IPS-18a (cell line): ENCODE data around the gene TMEM209.

ENCODE experiments used
- H3K27ac ChIP-seq: one replicate; pipeline ENCODE4 v1.5.1; 2013; ENCODE audit warnings: low read length
- H3K27me3 ChIP-seq: one replicate; pipeline ENCODE4 v1.6.1; 2013; ENCODE audit warnings: mild to moderate bottlenecking, low read length; ENCODE audit not compliant: control insufficient read depth, insufficient read depth
- H3K36me3 ChIP-seq: one replicate; pipeline ENCODE4 v1.6.1; 2013; ENCODE audit warnings: low read depth, low read length; ENCODE audit not compliant: control insufficient read depth
- H3K4me1 ChIP-seq: one replicate; pipeline ENCODE4 v1.6.1; 2013; ENCODE audit warnings: low read depth, low read length; ENCODE audit not compliant: control insufficient read depth
- H3K4me3 ChIP-seq: one replicate; pipeline ENCODE4 v1.5.1; 2013; ENCODE audit warnings: low read length
- H3K9ac ChIP-seq: one replicate; pipeline ENCODE4 v1.6.1; 2013; ENCODE audit warnings: mild to moderate bottlenecking, low read length, moderate library complexity
- H3K9me3 ChIP-seq: one replicate; pipeline ENCODE4 v1.6.1; 2013; ENCODE audit warnings: low read depth, low read length; ENCODE audit not compliant: control insufficient read depth

The TMEM209 gene

DNA sequence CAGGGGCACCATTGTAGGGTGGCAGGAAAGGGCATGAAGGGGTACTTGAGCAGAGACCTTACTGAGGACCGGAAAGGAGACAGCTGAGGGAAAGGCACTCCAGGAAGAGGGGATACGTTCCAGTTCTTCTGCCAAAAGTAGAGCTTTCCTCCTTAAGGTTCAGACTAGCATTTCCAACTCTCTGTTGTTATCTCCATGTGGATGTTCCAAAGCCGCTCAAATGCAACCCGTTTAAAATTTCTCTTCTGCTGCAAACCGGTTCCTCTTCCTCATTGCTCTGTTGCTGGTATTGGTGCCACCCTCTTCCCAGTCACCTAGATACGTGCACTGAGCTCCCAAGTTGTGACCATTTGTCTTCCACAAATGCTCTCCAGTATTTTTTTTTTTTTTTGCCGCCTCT, 47.5 kb downstream of the TMEM209 start:
- Histone ChIP-seq H3K9ac (no peak overlapping the region), H3K4me3 (no peak overlapping the region), H3K4me1 (no peaks in the 10 kb centered on the region), H3K27me3 (no peaks in the 10 kb centered on the region), H3K27ac (no peak overlapping the region), H3K36me3 (peaks cover 6% of the 10 kb centered on the region), H3K9me3 (no peaks in the 10 kb centered on the region)

GRCh38 chr7:130156140-130156539, 49.1 kb downstream of the TMEM209 start:
- no peaks in the 10 kb centered on the region for H3K36me3 ChIP-seq
- no peak overlapping the region for H3K9ac ChIP-seq
- H3K4me3 ChIP-seq, result no peak overlapping the region
- no peak overlapping the region for H3K27ac ChIP-seq
- H3K4me1 ChIP-seq, result no peaks in the 10 kb centered on the region
- no peaks in the 10 kb centered on the region for H3K27me3 ChIP-seq
- H3K9me3 ChIP-seq, result no peaks in the 10 kb centered on the region

- Histone ChIP-seq H3K4me1 (no peaks in the 10 kb centered on the region), H3K9ac (no peak overlapping the region), H3K27me3 (no peaks in the 10 kb centered on the region), H3K36me3 (no peaks in the 10 kb centered on the region), H3K9me3 (no peaks in the 10 kb centered on the region), H3K4me3 (no peak overlapping the region), H3K27ac (no peak overlapping the region)
These were observed 50.5 kb downstream of the TMEM209 start for GRCh38 chr7:130154501-130155317.

- no peaks in the 10 kb centered on the region for H3K36me3 ChIP-seq
- H3K27me3 ChIP-seq, result no peaks in the 10 kb centered on the region
- H3K9me3 ChIP-seq, result no peaks in the 10 kb centered on the region
- no peak overlapping the region for H3K9ac ChIP-seq
- no peak overlapping the region for H3K4me3 ChIP-seq
- no peaks in the 10 kb centered on the region for H3K4me1 ChIP-seq
- no peak overlapping the region for H3K27ac ChIP-seq
These were observed 51.1 kb downstream of the TMEM209 start for GRCh38 chr7:130154131-130154500.

DNA sequence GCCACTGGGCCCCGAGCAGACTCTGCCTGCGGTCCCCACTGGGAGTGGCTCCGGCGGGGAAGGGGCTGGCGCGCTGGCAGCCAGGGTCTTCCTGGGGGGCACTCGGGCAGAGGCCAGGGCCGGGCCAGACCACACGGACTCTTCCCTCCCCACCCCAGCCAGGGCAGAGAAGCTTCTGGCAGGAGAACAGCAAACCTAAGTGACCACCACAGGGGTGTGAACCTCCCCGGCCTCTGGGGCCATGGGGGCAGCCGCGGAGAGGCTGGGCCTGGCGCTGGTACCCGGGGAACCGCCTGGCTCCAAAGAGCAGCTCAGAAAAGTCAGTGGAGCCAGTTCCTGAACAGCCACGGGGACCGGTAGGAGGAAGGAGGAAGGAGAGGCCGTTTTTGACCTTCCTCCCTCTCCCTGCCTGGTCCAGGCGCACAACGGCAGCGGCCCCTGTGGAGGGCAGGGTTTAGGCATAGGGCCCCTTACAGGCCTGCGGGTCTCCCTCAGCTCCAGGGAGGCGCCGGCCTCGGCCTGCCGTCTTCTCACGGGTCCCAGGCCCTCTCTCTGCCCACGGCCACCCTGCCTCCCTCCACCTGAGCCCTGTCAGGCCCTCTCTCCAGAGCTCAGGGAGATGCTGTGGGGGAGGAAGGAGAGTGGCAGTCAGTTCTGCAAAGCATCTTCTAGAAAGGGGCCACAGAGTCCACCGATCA, 51.8 kb downstream of the TMEM209 start:
- Histone ChIP-seq H3K36me3 (no peaks in the 10 kb centered on the region), H3K4me1 (no peaks in the 10 kb centered on the region), H3K27me3 (no peaks in the 10 kb centered on the region), H3K4me3 (no peak overlapping the region), H3K9me3 (no peaks in the 10 kb centered on the region), H3K9ac (no peak overlapping the region), H3K27ac (no peak overlapping the region)

DNA sequence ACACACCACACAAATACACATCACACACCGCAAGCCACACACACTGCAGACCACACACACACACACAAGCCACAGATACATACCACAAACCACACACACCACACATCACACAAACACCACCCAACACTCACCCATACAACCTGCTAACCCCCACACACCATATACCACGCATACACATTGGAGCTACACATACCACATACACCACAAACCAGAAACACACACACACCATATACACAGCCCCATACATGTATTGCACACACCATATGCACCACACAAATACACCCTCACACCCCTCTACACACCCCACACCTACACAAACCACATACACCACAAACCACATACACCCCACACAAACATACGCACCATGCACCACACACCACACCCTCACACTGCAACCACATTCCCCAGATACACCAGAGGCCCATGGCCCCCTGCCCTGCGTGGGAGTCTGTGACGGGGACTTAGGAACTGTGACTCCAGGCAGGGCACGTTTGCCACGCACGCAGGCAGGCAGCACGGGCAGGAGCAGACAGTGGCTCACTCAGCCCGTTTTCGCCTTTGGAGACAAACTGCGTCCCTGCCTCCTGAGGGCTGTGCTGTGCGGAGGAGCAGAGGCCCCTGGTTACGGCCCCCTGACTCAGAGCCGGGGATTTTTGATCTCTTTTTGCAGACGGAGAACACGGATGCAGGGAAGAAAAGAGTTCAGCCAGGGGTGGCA, 52.6 kb downstream of the TMEM209 start:
- Histone ChIP-seq H3K9me3 (no peaks in the 10 kb centered on the region), H3K9ac (no peak overlapping the region)

DNA sequence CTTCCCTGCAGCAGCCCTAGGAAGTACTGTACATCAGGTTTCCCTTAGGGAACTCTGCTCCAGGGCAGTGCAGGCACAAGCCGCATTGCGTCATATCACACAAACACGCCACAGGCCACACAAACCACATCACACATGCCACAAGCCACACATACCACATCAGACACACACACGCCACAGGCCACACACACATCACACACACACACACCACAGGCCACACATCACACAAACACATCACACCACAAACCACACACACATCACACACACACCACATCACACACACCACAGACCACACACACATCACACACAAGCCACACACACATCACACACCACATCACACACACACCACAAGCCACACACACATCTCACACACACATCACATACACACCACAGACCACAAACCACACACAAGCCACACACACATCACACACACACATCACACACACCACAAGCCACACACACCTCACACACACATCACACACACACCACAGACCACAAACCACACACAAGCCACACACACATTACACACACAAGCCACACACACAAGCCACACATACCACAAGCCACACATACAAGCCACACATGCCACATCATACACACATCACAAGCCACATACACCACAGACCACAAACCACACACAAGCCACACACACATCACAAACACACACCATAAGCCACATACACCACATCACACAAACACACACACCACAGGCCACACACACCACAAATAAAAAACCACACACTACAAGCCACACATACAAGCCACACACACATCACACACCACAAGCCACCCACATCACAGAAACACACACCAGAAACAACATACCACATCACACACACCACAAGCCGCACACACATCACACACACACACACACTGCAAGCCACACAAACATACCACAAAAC, 53.4 kb downstream of the TMEM209 start:
- Histone ChIP-seq H3K27me3 (no peaks in the 10 kb centered on the region), H3K4me3 (no peak overlapping the region), H3K36me3 (no peaks in the 10 kb centered on the region), H3K9ac (no peak overlapping the region), H3K4me1 (no peaks in the 10 kb centered on the region), H3K27ac (no peak overlapping the region), H3K9me3 (no peaks in the 10 kb centered on the region)

More for the DNA sequence above, 52.6 kb downstream of the TMEM209 start:
- no peaks in the 10 kb centered on the region for H3K4me1 ChIP-seq
- H3K4me3 ChIP-seq, result no peak overlapping the region
- no peak overlapping the region for H3K27ac ChIP-seq
- no peaks in the 10 kb centered on the region for H3K36me3 ChIP-seq
- H3K27me3 ChIP-seq, result no peaks in the 10 kb centered on the region

- Histone ChIP-seq H3K9me3 (no peaks in the 10 kb centered on the region), H3K4me1 (no peaks in the 10 kb centered on the region), H3K4me3 (no peak overlapping the region), H3K9ac (no peak overlapping the region), H3K36me3 (no peaks in the 10 kb centered on the region), H3K27me3 (no peaks in the 10 kb centered on the region), H3K27ac (no peak overlapping the region)
These were observed 54.6 kb downstream of the TMEM209 start for GRCh38 chr7:130150587-130150986.

DNA sequence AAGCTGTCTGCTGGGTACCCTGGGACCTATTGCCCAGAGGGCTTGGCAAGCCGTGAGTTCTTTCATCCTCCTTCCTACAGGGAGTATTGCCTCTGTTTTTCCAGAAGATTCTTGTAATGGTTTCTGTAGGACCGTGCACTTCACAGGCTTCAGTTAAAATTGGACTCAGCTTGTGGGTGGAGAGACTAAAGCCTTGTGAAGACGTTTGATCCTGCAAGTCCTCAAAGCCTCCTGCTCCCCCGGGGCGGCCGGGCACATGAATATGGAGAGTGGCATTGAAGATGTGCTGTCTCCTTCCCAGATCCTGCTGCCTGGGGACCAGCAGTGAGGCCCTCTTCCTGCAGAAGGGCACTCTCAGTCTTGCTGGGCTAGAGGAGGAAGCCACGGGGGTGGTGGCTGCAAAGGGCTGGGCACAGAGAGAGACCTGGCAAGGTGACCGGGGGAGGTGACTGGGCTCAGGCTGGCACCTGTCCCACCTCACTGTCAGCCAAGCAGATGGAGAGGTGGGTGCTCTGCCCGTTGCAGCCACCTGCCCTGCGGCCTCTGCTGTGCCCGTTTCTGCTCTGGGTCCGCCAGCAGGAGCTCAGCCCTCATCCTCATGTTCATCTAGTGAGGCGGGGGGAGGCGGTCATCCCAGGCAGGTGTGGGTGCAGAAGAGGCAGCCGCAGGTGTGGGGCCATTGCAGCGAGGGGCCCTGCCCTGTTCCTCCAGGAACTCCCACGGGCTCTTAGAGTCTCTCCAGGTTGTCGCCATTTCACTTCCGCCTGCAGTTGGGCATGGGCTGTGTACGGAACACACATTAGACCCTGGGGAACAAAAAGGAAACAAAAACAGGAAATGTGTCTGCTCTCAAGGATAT, 55.7 kb downstream of the TMEM209 start:
- Histone ChIP-seq H3K4me1 (no peaks in the 10 kb centered on the region), H3K36me3 (no peaks in the 10 kb centered on the region), H3K9ac (no peak overlapping the region), H3K9me3 (no peaks in the 10 kb centered on the region), H3K27ac (no peak overlapping the region), H3K4me3 (no peak overlapping the region), H3K27me3 (no peaks in the 10 kb centered on the region)

GRCh38 chr7:130148561-130148960, 56.6 kb downstream of the TMEM209 start:
- Histone ChIP-seq H3K4me1 (no peaks in the 10 kb centered on the region), H3K27ac (no peak overlapping the region), H3K36me3 (no peaks in the 10 kb centered on the region), H3K27me3 (no peaks in the 10 kb centered on the region), H3K4me3 (no peak overlapping the region), H3K9ac (no peak overlapping the region), H3K9me3 (no peaks in the 10 kb centered on the region)
